Spinal cord (tissue), 10 donors: ENCODE measurements around the gene EMP2. TPM values are rescaled to one million over a fixed set of nuclear protein-coding genes. Genes with fewer than 3 reads are reported as not detected.

Experiments
- DNase-seq, 6 donors: peaks; one replicate each; pipeline versions ENCODE4 v3.0.0 to v3.0.0-alpha.2; 2013 to 2015; ENCODE audit warnings: low spot score in 6 of 6, low read depth in 4 of 6
- H3K27ac ChIP-seq: one replicate; pipeline ENCODE4 v1.5.1; 2013; ENCODE audit warnings: low read depth, low read length, control low read depth
- H3K27me3 ChIP-seq: one replicate; pipeline ENCODE4 v1.6.1; 2013; ENCODE audit warnings: low read length; ENCODE audit not compliant: control insufficient read depth, insufficient read depth
- H3K36me3 ChIP-seq: one replicate; pipeline ENCODE4 v1.6.1; 2013; ENCODE audit warnings: low read length; ENCODE audit not compliant: control insufficient read depth, insufficient read depth
- H3K4me1 ChIP-seq: one replicate; pipeline ENCODE4 v1.6.1; 2013; ENCODE audit warnings: low read length; ENCODE audit not compliant: control insufficient read depth, insufficient read depth
- H3K4me3 ChIP-seq: one replicate; pipeline ENCODE4 v1.5.1; 2013; ENCODE audit warnings: low read depth, low read length, control low read depth
- H3K9me3 ChIP-seq: one replicate; pipeline ENCODE4 v1.6.1; 2013; ENCODE audit warnings: low read length; ENCODE audit not compliant: control insufficient read depth, insufficient read depth
- WGBS: methylation state at CpG from one replicate; pipeline ENCODE4 v1.1.5; 2013; ENCODE audit warnings: missing lambda C conversion rate; ENCODE audit not compliant: insufficient coverage; 5-methylcytosine and 5-hydroxymethylcytosine counted together
- polyA plus RNA-seq, 2 donors: library from polyadenylated mRNA; unstranded; fragments of 120-200 nt; gene quantifications; one replicate each; pipeline ENCODE4 v1.2.1, GENCODE V29; 2013; ENCODE audit not compliant: insufficient read length in 2 of 2
- total RNA-seq, 2 donors: library from RNA; depleted of rRNA in 1 of 2; stranded (reverse); fragments of 120-200 nt in 1 of 2; fragments of >200 nt in 1 of 2; gene quantifications; one replicate each; pipeline versions ENCODE4 v1.2.3 to v1.2.4, GENCODE V29; 2013 to 2014
- donor health status: healthy.

Gene EMP2
- total and polyA plus RNA-seq, 4 donors = 19.7 to 40.9 (median 30.9) TPM

GRCh38 chr16:10610499-10611184 is 30.2 kb upstream of the EMP2 start:
- 89% methylated on average over 7 of the region's 13 CpGs for WGBS
- no peak overlapping the region for H3K4me3 ChIP-seq
- no peaks in the 10 kb centered on the region for H3K36me3 ChIP-seq
- H3K4me1 ChIP-seq = peaks cover 19% of the 10 kb centered on the region
- no peak overlapping the region for H3K27ac ChIP-seq
- no peaks in the 10 kb centered on the region for H3K27me3 ChIP-seq
- H3K9me3 ChIP-seq = no peaks in the 10 kb centered on the region
- no peak for DNase-seq

DNA sequence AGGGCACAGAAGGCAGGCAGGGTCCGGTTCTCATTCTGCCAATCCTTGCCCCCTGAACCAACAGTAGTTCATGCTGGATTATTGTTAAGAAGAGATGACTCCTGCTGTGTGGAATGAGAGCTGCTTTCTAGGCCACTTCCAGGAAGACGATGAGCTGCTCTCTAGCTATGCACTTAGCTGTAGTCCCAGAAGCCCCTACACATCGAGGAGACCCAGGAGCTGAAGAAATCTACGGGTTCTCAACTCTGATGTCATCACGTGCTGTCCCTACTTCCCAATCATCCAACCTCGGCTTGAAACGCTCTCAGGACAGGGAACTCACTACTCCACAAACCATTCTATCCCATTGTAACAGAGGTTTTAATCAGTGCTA is 29.0 kb upstream of the EMP2 start:
- WGBS = 55% methylated on average over 1 of the region's 7 CpGs
- DNase-seq = peak in 1 of 6 donors; percentile 19
- H3K4me3 ChIP-seq = no peak overlapping the region

GRCh38 chr16:10608687-10609401 is 28.4 kb upstream of the EMP2 start:
- Histone ChIP-seq H3K27ac (peak overlapping the region; percentile 13), H3K4me1 (peaks cover 19% of the 10 kb centered on the region), H3K27me3 (no peaks in the 10 kb centered on the region), H3K4me3 (no peak overlapping the region), H3K36me3 (no peaks in the 10 kb centered on the region), H3K9me3 (no peaks in the 10 kb centered on the region)
- WGBS = 47% methylated on average over 9 of the region's 11 CpGs
- peak in 1 of 6 donors; percentile 51 for DNase-seq

More for the DNA sequence above, 29.0 kb upstream of the EMP2 start:
- Histone ChIP-seq H3K4me1 (peaks cover 19% of the 10 kb centered on the region), H3K9me3 (no peaks in the 10 kb centered on the region), H3K36me3 (no peaks in the 10 kb centered on the region), H3K27ac (peak overlapping the region; percentile 13), H3K27me3 (no peaks in the 10 kb centered on the region)

DNA sequence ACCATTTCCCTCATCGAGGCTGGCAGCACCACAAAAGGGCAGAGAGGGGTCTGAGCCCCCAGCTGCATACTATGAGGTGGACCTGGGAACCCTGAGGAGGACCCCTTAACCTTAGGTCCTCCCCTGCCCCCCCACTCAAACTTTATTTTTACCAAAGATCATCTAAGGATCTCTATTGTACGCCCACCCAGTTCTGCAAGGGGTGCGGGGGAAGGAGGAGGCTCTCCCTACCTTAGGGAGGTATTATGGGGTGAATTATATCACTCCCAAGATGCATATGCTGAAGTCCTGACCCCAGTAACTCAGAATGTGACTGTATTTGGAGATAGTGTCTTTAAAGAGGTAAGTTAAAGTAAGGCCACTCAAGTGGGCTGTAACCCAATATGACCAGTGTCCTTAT is 26.8 kb upstream of the EMP2 start:
- H3K27ac ChIP-seq = no peak overlapping the region
- WGBS = 14% methylated on average over 1 of the region's 3 CpGs
- no peak overlapping the region for H3K4me3 ChIP-seq
- no peak for DNase-seq
- H3K9me3 ChIP-seq = no peaks in the 10 kb centered on the region
- H3K4me1 ChIP-seq = peaks cover 13% of the 10 kb centered on the region
- no peaks in the 10 kb centered on the region for H3K36me3 ChIP-seq
- no peaks in the 10 kb centered on the region for H3K27me3 ChIP-seq

DNA sequence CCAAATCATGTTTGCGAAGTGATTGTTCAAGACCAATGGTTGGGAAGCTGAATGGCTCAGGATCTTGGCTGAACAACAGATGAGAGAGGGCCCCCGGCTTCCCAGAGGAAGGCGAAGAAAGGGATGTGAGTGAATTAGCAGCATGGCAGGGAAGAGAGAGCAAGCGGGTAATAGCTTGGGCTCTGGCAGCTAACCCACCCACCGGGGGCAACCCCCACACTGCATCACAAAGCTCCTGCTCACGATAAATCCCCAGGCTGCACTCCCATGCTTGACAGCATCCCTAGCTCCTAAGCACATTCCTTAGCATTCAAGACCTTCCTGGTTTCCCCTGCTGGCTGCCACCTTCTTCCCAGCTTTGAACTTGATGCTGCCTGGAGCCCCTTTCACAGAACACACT is 26.2 kb upstream of the EMP2 start:
- Histone ChIP-seq H3K36me3 (no peaks in the 10 kb centered on the region), H3K27me3 (no peaks in the 10 kb centered on the region), H3K4me1 (peaks cover 13% of the 10 kb centered on the region)

DNA sequence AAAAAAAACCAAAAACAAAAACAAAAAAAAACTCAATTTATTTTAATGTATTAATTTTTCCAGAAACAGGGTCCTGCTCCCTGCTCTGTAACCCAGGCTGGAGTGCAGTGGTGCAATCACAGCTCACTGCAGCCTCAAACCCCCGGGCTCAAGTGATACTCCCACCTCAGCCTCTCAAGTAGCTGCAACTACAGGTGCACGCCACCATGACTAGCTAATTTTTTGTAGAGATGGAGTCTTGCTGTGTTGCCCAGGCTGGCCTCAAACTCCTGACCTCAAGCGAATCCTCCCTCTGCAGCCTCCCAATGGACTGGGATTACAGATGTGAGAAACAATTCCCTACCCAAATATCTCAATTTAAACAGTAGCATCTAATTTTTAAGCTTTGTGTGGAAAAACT is 25.2 kb upstream of the EMP2 start:
- no peak for DNase-seq
- no peaks in the 10 kb centered on the region for H3K9me3 ChIP-seq
- H3K27ac ChIP-seq = no peak overlapping the region
- H3K4me1 ChIP-seq = peaks cover 16% of the 10 kb centered on the region
- H3K27me3 ChIP-seq = no peaks in the 10 kb centered on the region
- H3K36me3 ChIP-seq = no peaks in the 10 kb centered on the region
- WGBS = 100% methylated on average over 1 of the region's 3 CpGs
- no peak overlapping the region for H3K4me3 ChIP-seq

More for the DNA sequence above, 26.2 kb upstream of the EMP2 start:
- no peak overlapping the region for H3K27ac ChIP-seq
- peak in 1 of 6 donors; percentile 15 for DNase-seq
- no peaks in the 10 kb centered on the region for H3K9me3 ChIP-seq
- WGBS = 15% methylated on average over 4 of the region's 6 CpGs
- no peak overlapping the region for H3K4me3 ChIP-seq

- Histone ChIP-seq H3K4me3 (no peak overlapping the region), H3K27me3 (no peaks in the 10 kb centered on the region), H3K27ac (no peak overlapping the region), H3K4me1 (peaks cover 13% of the 10 kb centered on the region), H3K36me3 (no peaks in the 10 kb centered on the region), H3K9me3 (no peaks in the 10 kb centered on the region)
- 77% methylated on average over 12 of the region's 13 CpGs for WGBS
- no peak for DNase-seq
Measured at GRCh38 chr16:10601444-10602408, 21.3 kb upstream of the EMP2 start.

- Histone ChIP-seq H3K36me3 (no peaks in the 10 kb centered on the region), H3K27ac (no peak overlapping the region)
Measured at GRCh38 chr16:10600782-10601443, 20.5 kb upstream of the EMP2 start.

DNA sequence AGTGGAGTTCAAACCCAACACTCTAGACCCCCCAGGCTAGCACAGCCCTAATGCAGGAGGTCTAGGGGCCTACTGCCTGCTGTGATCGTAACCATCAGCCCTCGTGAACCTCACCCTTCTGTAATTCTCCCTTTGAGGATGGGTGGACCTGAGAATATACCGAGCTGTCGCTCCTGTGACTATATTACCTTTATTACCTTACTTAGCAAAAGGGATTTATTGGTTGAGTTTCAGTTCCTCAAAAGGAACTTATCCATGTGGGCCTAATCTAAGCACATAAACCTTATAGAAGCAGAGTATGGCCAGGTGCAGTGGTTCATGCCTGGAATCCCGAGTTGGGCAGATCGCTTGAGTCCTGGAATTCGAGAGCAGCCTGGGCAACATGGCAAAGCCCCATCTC is 19.2 kb upstream of the EMP2 start:
- Histone ChIP-seq H3K9me3 (no peaks in the 10 kb centered on the region), H3K36me3 (no peaks in the 10 kb centered on the region), H3K27ac (no peak overlapping the region), H3K4me1 (peaks cover 8% of the 10 kb centered on the region), H3K4me3 (no peak overlapping the region), H3K27me3 (no peaks in the 10 kb centered on the region)
- DNase-seq = no peak
- WGBS = no CpG with 5 or more reads among the region's 7 CpGs

More at GRCh38 chr16:10600782-10601443, 20.5 kb upstream of the EMP2 start:
- no peak for DNase-seq
- H3K4me3 ChIP-seq = no peak overlapping the region
- no peaks in the 10 kb centered on the region for H3K9me3 ChIP-seq
- H3K4me1 ChIP-seq = peaks cover 8% of the 10 kb centered on the region
- H3K27me3 ChIP-seq = no peaks in the 10 kb centered on the region
- 72% methylated on average over 6 of the region's 12 CpGs for WGBS
